Mesothelial cell of epicardium (in vitro differentiated cells): ENCODE measurements around the gene WDFY3. TPM values are rescaled to one million over a fixed set of nuclear protein-coding genes. Genes with fewer than 3 reads are reported as not detected.

Experiments
- DNase-seq, 2 experiments: peaks; one replicate each; pipeline ENCODE4 v3.0.0; 2021; ENCODE audit warnings: low spot score in 2 of 2; ENCODE audit not compliant: unreplicated experiment in 2 of 2
- H3K27ac Mint-ChIP-seq: 2 replicates; pipeline ENCODE4 v1.8.0; 2021; ENCODE audit warnings: mixed read lengths
- H3K27me3 Mint-ChIP-seq: 2 replicates; pipeline ENCODE4 v1.8.0; 2021; ENCODE audit warnings: low read depth, mixed read lengths
- H3K36me3 Mint-ChIP-seq: 2 replicates; pipeline ENCODE4 v1.8.0; 2021; ENCODE audit warnings: mixed read lengths
- H3K4me1 Mint-ChIP-seq: 2 replicates; pipeline ENCODE4 v1.8.0; 2021; ENCODE audit warnings: mixed read lengths
- H3K4me3 Mint-ChIP-seq: 2 replicates; pipeline ENCODE4 v1.8.0; 2021; ENCODE audit warnings: mild to moderate bottlenecking, moderate library complexity, mixed read lengths
- H3K9me3 Mint-ChIP-seq: 2 replicates; pipeline ENCODE4 v1.8.0; 2021; ENCODE audit warnings: mixed read lengths
- total RNA-seq: library from RNA; stranded (reverse); gene quantifications from 3 replicates; pipeline ENCODE4 v1.2.1, GENCODE V29; 2021
- TF ChIP-seq, protein P1 (sequence below): fragments of 200-600 bp; sonication (generic); IDR thresholded peaks from one replicate; pipeline ENCODE4 v1.5.0; 2021; ENCODE audit warnings: antibody characterized with exemption; ENCODE audit not compliant: unreplicated experiment

Gene WDFY3
- total RNA-seq, 1 donor from 2014 or later: 115 TPM

DNA sequence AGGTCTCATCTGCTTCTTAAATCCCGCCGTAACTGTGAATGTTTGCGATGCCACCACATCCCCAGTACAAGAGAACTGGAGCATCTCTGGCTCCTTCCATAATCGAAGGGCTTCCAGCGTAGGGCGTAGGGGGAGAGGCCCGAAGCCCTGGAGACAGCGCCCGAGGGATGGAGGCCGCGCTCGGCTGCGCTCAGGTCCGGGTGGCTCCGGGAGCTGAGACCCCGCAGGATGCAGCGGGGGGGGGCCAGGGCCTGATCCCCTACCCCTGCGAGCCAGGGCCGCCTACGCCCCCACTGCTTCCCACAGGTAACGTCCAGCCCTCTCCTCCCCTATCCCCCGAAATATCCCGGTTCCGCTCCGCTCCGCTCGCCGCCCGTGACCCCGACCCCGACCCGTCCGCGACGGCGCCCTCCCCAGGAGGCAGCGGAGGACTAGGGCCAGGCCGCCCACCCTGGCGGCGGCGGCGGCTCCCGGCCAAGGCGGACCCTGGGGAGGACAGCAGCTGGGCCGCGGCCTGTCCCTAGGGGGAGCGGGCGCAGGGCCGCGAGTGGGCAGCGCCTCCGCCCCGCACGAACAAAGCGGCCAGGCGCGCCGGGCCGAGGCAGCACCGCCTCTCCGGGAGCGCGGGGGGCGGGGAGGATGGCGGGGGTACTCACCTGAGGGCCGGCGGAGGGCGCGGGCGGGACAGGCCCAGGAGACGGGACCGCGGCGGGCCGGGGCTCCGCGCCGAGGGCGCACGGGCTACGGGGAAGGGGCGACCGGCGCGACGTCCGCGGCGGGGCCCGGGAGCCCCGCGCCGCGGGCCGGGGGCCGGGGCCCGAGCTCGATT is 723 bp downstream of the WDFY3 start:
- Mint-ChIP-seq H3K9me3 (no peaks in the 10 kb centered on the region), H3K27me3 (no peaks in the 10 kb centered on the region), H3K4me3 (peak overlapping the region; percentile 85), H3K36me3 (peaks cover 3% of the 10 kb centered on the region), H3K4me1 (peaks cover 21% of the 10 kb centered on the region), H3K27ac (peak overlapping the region; percentile 89)
- DNase-seq: peak; percentile 55 to 73
- TF ChIP-seq, protein P1, sequence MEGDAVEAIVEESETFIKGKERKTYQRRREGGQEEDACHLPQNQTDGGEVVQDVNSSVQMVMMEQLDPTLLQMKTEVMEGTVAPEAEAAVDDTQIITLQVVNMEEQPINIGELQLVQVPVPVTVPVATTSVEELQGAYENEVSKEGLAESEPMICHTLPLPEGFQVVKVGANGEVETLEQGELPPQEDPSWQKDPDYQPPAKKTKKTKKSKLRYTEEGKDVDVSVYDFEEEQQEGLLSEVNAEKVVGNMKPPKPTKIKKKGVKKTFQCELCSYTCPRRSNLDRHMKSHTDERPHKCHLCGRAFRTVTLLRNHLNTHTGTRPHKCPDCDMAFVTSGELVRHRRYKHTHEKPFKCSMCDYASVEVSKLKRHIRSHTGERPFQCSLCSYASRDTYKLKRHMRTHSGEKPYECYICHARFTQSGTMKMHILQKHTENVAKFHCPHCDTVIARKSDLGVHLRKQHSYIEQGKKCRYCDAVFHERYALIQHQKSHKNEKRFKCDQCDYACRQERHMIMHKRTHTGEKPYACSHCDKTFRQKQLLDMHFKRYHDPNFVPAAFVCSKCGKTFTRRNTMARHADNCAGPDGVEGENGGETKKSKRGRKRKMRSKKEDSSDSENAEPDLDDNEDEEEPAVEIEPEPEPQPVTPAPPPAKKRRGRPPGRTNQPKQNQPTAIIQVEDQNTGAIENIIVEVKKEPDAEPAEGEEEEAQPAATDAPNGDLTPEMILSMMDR: no peak

DNA sequence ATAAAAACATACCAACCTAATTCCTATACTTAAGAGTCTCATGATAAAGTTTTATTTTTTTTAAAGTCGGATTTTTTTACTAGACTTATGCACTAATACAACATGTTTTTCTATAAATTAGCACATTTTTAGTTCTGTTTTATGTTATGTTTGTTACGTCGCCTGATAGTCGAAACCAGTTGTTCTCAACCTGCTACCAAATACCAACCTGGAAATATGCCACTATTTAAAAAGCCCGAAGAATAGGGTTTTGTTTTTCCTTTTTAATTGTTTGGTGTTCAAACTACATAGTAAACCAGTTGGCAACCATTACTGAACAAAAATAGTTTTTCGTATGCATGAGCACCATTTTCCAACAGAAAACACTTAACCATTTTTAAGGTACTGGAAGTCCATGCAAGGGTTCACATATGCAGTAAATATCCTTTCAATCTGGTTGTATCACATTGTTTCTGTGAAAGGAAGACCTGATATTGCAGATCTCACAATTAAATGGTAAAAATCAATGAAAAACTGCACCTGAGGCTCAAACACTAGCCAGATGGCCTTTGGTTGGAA is 1.4 kb downstream of the WDFY3 start:
- Mint-ChIP-seq H3K4me3 (peak overlapping the region; percentile 85), H3K36me3 (peaks cover 3% of the 10 kb centered on the region), H3K9me3 (no peaks in the 10 kb centered on the region), H3K27me3 (no peaks in the 10 kb centered on the region), H3K4me1 (peaks cover 21% of the 10 kb centered on the region), H3K27ac (peak overlapping the region; percentile 89)
- no peak for DNase-seq
- TF ChIP-seq, protein P1: no peak

DNA sequence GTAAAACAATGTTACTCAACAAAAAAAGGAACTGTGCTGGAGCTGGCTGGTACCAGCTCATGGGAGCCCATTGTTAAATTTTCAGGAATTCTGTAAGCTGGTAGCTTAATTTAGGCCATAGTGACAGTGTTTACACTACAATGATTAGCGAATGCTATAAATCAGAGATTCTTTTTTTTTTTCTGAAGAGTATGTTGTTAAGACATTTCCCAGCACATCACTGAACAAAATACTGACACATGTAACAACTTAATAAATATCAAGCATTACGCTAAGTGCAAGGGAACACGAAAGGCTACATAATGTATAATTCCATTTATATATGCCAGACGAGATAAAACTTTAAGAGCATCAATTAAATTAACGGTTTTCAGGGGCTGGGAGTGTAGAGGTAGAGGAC is 4.4 kb downstream of the WDFY3 start:
- H3K36me3 Mint-ChIP-seq: peaks cover 3% of the 10 kb centered on the region
- H3K4me3 Mint-ChIP-seq: no peak overlapping the region
- TF ChIP-seq, protein P1: no peak
- H3K27ac Mint-ChIP-seq: no peak overlapping the region
- H3K4me1 Mint-ChIP-seq: peaks cover 36% of the 10 kb centered on the region
- H3K9me3 Mint-ChIP-seq: no peaks in the 10 kb centered on the region
- no peak for DNase-seq
- no peaks in the 10 kb centered on the region for H3K27me3 Mint-ChIP-seq

DNA sequence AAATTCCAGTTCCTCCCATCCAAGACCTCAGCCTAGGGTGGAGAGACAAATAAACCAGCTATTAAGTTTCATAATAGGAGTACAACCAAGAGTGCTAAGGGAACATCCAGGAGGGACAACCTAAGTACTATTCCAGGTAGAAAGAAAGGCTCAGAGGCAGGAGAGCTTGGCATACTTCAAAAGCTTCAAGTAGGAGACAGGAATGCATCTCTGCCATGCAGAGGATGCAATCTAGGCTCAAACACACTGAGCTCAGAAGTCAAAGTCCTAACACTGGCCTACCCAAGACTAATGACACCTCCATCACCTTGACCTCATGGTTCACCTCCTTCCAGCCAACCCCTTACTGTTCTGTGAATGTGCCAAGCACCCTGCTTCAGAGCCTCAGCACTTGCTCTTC is 8.1 kb downstream of the WDFY3 start:
- DNase-seq: no peak
- no peaks in the 10 kb centered on the region for H3K9me3 Mint-ChIP-seq
- peaks cover 42% of the 10 kb centered on the region for H3K4me1 Mint-ChIP-seq
- H3K27ac Mint-ChIP-seq: no peak overlapping the region
- no peaks in the 10 kb centered on the region for H3K27me3 Mint-ChIP-seq
- TF ChIP-seq, protein P1: no peak
- no peak overlapping the region for H3K4me3 Mint-ChIP-seq
- H3K36me3 Mint-ChIP-seq: peaks cover 3% of the 10 kb centered on the region

DNA sequence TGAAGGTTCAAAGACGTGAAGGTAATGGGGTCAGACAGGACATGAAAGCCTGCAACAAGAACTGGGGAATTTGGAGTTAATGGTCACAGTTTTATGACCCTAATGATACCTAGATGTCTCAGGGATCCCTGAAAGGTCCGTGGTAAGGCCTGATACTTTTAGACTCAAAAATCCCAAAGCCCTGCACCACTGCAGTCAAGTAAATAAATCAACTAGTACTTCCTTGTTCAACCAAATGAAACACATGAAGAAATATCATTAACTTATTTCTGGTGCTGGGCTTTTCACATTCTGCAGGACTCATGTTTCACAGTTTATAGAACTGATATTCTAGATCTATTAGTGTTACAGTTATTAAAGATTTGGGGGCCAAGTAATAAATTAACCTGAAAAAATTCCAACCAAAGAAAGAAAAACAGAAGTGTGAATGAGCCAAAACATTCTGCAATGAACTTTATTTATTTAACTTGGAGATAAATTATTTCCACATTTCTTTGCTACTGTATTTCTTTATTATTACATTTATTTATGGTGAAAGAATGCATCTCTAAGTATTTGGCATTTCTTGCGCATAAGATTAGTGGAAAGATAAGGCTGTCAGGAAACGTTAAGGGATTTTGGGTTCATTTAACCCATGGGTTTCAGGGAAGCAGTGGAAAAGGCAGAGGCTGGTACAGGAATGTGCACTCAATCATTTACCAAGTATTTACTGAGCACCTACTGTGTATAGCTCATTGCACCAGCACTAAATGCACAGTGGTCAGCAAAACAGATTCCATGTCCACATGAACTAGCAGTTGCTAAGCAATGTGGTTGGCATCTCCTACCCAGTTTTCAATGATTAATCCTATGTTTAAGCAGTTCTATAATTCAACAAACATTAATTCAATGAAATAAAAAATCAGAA is 8.7 kb downstream of the WDFY3 start:
- Mint-ChIP-seq H3K4me1 (peaks cover 42% of the 10 kb centered on the region), H3K27me3 (no peaks in the 10 kb centered on the region), H3K9me3 (no peaks in the 10 kb centered on the region), H3K27ac (peak overlapping the region; percentile 62), H3K36me3 (peaks cover 3% of the 10 kb centered on the region), H3K4me3 (no peak overlapping the region)
- no peak for DNase-seq
- TF ChIP-seq, protein P1: no peak
